ENCODE data around the gene ZNF771. TPM values are rescaled to one million over a fixed set of nuclear protein-coding genes. Genes with fewer than 3 reads are reported as not detected.

ZNF771 gene
- total RNA-seq (2011; cell fraction: chromatin; rRNA removed; ENCODE audit: low replicate concordance), result 11.2 and 27.3 TPM in 2 replicates
- total RNA-seq (2011; cell fraction: nucleolus; rRNA removed), result 18.3 and 18.7 TPM in 2 replicates
- 23.9 and 39.2 TPM in 2 replicates for total RNA-seq (2011; cell fraction: nucleoplasm; rRNA removed)
- 11.2 and 12.2 TPM in 2 replicates for total RNA-seq (2014; rRNA removed)
- total RNA-seq (2014; rRNA removed; fragmentation: Illumina TruSeq; extraction: Trizol), result 3.2 and 3.6 TPM in 2 replicates
- total RNA-seq (2015; rRNA removed; fragmentation: Illumina TruSeq; extraction: Trizol), result 3.8 and 4.4 TPM in 2 replicates
- 11.6 and 11.9 TPM in 2 replicates for total RNA-seq (2021)
- 4.3 and 5.1 TPM in 2 replicates for polyA plus RNA-seq (2011; rRNA removed)
- polyA plus RNA-seq (2011; cell fraction: cytosol; rRNA removed), result 7.5 and 37.3 TPM in 2 replicates
- polyA plus RNA-seq (2011; cell fraction: nucleus; rRNA removed), result 5.7 and 14.8 TPM in 2 replicates
- 6.0 and 7.0 TPM in 2 replicates for polyA plus RNA-seq (2012)
- polyA plus RNA-seq (2014; fragmentation: Illumina TruSeq; extraction: Trizol), result 2.9 and 3.2 TPM in 2 replicates
- polyA plus RNA-seq (2014; fragmentation: Nextera tagmentation; extraction: Ambion mirVana), result 1 to 10 TPM; 1.5 to 1.7 TPM
- 8.3 and 12.6 TPM in 2 replicates for polyA plus RNA-seq (2014; rRNA removed)
- 3.7 and 5.0 TPM in 2 replicates for polyA minus RNA-seq (2011; rRNA and poly(A)+ RNA removed)
- polyA minus RNA-seq (2011; cell fraction: cytosol; rRNA and poly(A)+ RNA removed), result 2.2 and 4.0 TPM in 2 replicates
- 3.8 and 4.2 TPM in 2 replicates for polyA minus RNA-seq (2011; cell fraction: nucleus; rRNA and poly(A)+ RNA removed)
- Bru-seq, nascent RNA, result percentile 62 among the genes with signal in this experiment
- percentile 61 among the genes with signal in this experiment for BruChase-seq, experiment 1, labeled RNA remaining after a 2-hour chase
- percentile 54 among the genes with signal in this experiment for BruChase-seq, experiment 2, labeled RNA remaining after a 6-hour chase
- long read RNA-seq, experiment 1, transcript ZNF771-201 (3 exons, 2,371 nt), result major isoform, 21 of 48 reads
- long read RNA-seq, experiment 1, partial matches to known transcripts, result 12 of 48 reads
- long read RNA-seq, experiment 1, other reads (novel, unspliced or antisense), result 15 of 48 reads
- long read RNA-seq, experiment 2, transcript ZNF771-201 (3 exons, 2,371 nt), result major isoform, 14 of 27 reads
- long read RNA-seq, experiment 2, partial matches to known transcripts, result 9 of 27 reads
- long read RNA-seq, experiment 2, other reads (novel, unspliced or antisense), result 1 of 27 reads
- long read RNA-seq, experiment 3, transcript ZNF771-201 (3 exons, 2,371 nt), result major isoform, 13 of 22 reads
- long read RNA-seq, experiment 3, partial matches to known transcripts, result 4 of 22 reads
- long read RNA-seq, experiment 3, other reads (novel, unspliced or antisense), result 3 of 22 reads

DNA sequence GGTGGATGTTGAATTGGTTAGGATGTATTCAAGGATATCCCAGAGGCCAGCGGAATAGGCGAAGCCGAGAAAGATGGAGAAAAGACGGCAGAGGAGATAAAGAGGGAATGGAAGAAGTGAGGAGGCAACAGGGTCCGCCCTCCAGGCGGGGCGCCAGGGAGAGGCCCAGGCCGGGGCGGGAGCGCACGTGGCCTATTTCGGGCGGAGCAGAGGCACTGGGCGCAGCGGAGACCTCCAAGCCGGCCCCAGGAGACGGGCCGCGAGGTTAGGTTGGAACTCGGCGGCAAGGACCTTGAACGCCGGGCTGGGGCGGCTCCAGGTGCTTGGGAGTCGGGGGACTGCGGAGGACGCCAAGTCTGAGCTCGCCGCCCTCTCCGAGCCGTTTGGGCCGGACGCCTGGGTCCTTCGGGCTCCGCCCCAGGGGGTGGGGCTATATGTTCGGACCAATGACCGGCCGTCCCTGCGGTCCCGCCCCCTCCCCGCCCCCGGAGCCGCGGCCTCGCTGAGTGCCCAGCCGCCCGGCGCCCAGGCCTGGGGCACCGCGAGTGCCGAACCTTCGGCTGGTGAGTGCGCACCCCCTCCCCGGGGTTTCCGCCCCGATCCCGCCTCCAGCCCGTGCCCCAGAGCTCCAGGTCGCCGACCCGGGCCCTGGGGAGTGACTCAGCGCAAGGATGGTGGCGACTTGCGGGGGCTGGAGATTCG, at the start of gene ZNF771:
ZNF771 (plus strand) TSS at position 505 of the 702 bp plus-strand sequence. CDS start 448 bp downstream, outside the sequence.
- H3K9me3 ChIP-seq (replicated peaks; ENCODE audit: control insufficient read depth, insufficient read depth, low read depth, low read length), result no peaks in the 10 kb centered on the region
- peak; percentile 93 for ATAC-seq
- peak within 1 kb of the TSS; percentile 81 for H3K27ac ChIP-seq (ENCODE audit: extremely low read depth, low read depth, low read length)
- H3K9me1 ChIP-seq (ENCODE audit: control insufficient read depth, insufficient read depth, low read length), result no peaks in the 10 kb centered on the region
- H3K4me2 ChIP-seq (ENCODE audit: insufficient read depth, low read length), result peak within 1 kb of the TSS; percentile 97
- DNase-seq (ENCODE audit: extremely low read depth in 1 of 4, low spot score in 3 of 4), result peak; percentile 92 to 96 (median 94)
- peak within 1 kb of the TSS; percentile 80 for H3K4me3 ChIP-seq
- peak within 1 kb of the TSS; percentile 96 for H2AFZ ChIP-seq (ENCODE audit: low read depth, low read length)
- no peaks in the 10 kb centered on the region for H4K20me1 ChIP-seq (replicated peaks; ENCODE audit: control insufficient read depth, insufficient read depth, low read length)
- ChIA-PET POLR2A (interaction anchor here (0.6 to 1.7 kb wide), 8 partner anchors 10 to 251 kb away, joined by 3 to 9 read pairs (median 4); partner anchors contain the start of genes CD2BP2 and DCTPP1), CTCF (ENCODE audit: low intra/inter-chr PET ratio) (no interaction called here)
- H3K9ac ChIP-seq (ENCODE audit: insufficient read depth in 1 of 2, low read depth in 2 of 2, low read length in 2 of 2), result peak within 1 kb of the TSS; percentile 69 to 97
- 1% methylated on average over 42 of the region's 65 CpGs for whole genome bisulfite sequencing (ENCODE audit: insufficient coverage, low coverage, missing lambda C conversion rate)
- peaks cover 27% of the 10 kb centered on the region; the same call in 2 of the 3 replicates for H3K79me2 ChIP-seq (ENCODE audit: control insufficient read depth, insufficient read depth, low read length)
- in situ Hi-C loops (cut with MboI) (loop anchor here (10.0 kb wide), 1 partner anchor 212 kb away; the partner anchor contains the start of genes BOLA2B, SLX1A and SULT1A3), intact Hi-C loops (cut with micrococcal nuclease) (loop anchor here (5.0 kb wide), 2 partner anchors 35 to 50 kb away; partner anchors contain the start of genes CD2BP2, MYL11 and TBC1D10B)
- BruUV-seq (replicated peaks), result no TSS peak
- H3K36me3 ChIP-seq (ENCODE audit: control insufficient read depth, insufficient read depth, low read length), result peaks cover 27% of the 10 kb centered on the region; the same call in 2 of the 3 replicates
- peaks cover 15 to 28% of the 10 kb centered on the region in 2 experiments; a peak in 4 of 5 replicates for H3K4me1 ChIP-seq (replicated peaks in 1 of 2; ENCODE audit: control insufficient read depth in 2 of 2, insufficient read depth in 2 of 2, low read length in 2 of 2)
- peak; percentile 71 for FAIRE-seq
- H3K27me3 ChIP-seq (ENCODE audit: control insufficient read depth in 2 of 2, insufficient read depth in 2 of 2, low read length in 2 of 2), result no peaks in the 10 kb centered on the region
- peak; percentile 83 for TF ChIP-seq BHLHE40 (IDR thresholded peaks at IDR 0.05; ENCODE audit: low read length)
- peak; percentile 39; the same call in 1 of the 2 replicates for TF ChIP-seq JUN (IDR thresholded peaks at IDR 0.05; ENCODE audit: borderline replicate concordance, low read depth, low read length)
- TF ChIP-seq JUN (CRISPR knock-in tag; IDR thresholded peaks at IDR 0.05; ENCODE audit: borderline replicate concordance), result 0 out of 2 replicates have a peak, but pooled peaks have one; percentile 35
- TF ChIP-seq NFYB (IDR thresholded peaks at IDR 0.05; ENCODE audit: extremely low read depth, insufficient read length), result peak; percentile 41
- 0 out of 2 replicates have a peak, but pooled peaks have one; percentile 28 for TF ChIP-seq HDAC8 (tag; IDR thresholded peaks at IDR 0.05)
- TF ChIP-seq RBFOX2 (IDR thresholded peaks at IDR 0.05; ENCODE audit: low read depth, low read length), result peak; percentile 85
- TF ChIP-seq ZNF583 (CRISPR knock-in tag; IDR thresholded peaks at IDR 0.05), result no peak
- no peak for TF ChIP-seq MYBL2 (IDR thresholded peaks at IDR 0.05; ENCODE audit: low read depth)
- no peak for TF ChIP-seq MYBL2 (CRISPR knock-in tag; IDR thresholded peaks at IDR 0.05; ENCODE audit: borderline replicate concordance)
- no peak for TF ChIP-seq ZNF408 (CRISPR knock-in tag; IDR thresholded peaks at IDR 0.05; ENCODE audit: low read depth)
- TF ChIP-seq ZNF174 (CRISPR knock-in tag; IDR thresholded peaks at IDR 0.05), result no peak
- TF ChIP-seq PHF8 (IDR thresholded peaks at IDR 0.05; ENCODE audit: borderline replicate concordance, low read length), result peak; percentile 85; the same call in 1 of the 2 replicates
- TF ChIP-seq, protein P1, sequence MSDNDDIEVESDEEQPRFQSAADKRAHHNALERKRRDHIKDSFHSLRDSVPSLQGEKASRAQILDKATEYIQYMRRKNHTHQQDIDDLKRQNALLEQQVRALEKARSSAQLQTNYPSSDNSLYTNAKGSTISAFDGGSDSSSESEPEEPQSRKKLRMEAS (CRISPR knock-in tag; IDR thresholded peaks at IDR 0.05), result peak; percentile 97
- peak; percentile 44 for TF ChIP-seq HNRNPLL (IDR thresholded peaks at IDR 0.05; ENCODE audit: low read depth, low read length, poor library complexity, severe bottlenecking)
- TF ChIP-seq TEAD4 (IDR thresholded peaks at IDR 0.05; ENCODE audit: low read length), result no peak
- no peak for TF ChIP-seq TEAD4 (CRISPR knock-in tag; IDR thresholded peaks at IDR 0.05; ENCODE audit: borderline replicate concordance)
- TF ChIP-seq FOXJ2 (tag; IDR thresholded peaks at IDR 0.05), result peak; percentile 19; the same call in 1 of the 2 replicates

All from K562 (cell line).